NCI-H345 (cell line): ENCODE measurements around the gene NGDN.
A peak's percentile ranks its signal among the peaks of the same experiment; 100 is the strongest.

Experiments used
- DNase-seq: peaks from one replicate; lab custom pipeline; 2025; lab: John Stamatoyannopoulos, UW

The NGDN gene

GRCh38 chr14:23478109-23478759 lies 8.7 kb downstream of the NGDN start:
- DNase-seq = peak; percentile 53

DNA sequence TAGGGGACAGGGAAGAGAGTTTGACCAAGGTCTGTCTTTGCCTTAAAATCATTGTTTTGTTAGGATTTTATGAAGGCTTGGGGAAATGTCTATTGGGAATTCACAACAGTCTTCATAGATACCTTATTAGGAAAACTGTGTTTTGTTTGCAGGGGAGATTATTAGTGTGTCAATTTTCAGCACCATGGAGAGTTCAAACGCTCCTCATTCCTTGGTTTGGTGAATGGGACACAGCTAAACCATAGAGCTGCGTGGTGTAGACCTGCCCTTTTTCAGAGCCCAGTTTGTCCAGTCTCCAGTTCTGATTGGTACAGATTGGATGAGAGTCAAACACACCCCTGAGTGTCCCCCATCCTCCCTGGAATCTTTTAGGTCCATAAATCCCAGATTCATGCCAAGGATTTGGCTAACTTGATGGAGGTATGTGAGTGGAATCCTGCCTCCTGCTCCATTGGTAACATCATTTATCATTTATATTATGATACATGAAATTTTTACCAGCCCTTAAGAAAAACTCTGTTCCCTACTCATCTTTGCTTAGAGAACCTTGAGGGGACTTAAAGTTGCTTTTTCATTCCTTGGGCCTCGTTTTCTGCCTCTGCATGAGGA lies 12.0 kb downstream of the NGDN start:
- no peak for DNase-seq

DNA sequence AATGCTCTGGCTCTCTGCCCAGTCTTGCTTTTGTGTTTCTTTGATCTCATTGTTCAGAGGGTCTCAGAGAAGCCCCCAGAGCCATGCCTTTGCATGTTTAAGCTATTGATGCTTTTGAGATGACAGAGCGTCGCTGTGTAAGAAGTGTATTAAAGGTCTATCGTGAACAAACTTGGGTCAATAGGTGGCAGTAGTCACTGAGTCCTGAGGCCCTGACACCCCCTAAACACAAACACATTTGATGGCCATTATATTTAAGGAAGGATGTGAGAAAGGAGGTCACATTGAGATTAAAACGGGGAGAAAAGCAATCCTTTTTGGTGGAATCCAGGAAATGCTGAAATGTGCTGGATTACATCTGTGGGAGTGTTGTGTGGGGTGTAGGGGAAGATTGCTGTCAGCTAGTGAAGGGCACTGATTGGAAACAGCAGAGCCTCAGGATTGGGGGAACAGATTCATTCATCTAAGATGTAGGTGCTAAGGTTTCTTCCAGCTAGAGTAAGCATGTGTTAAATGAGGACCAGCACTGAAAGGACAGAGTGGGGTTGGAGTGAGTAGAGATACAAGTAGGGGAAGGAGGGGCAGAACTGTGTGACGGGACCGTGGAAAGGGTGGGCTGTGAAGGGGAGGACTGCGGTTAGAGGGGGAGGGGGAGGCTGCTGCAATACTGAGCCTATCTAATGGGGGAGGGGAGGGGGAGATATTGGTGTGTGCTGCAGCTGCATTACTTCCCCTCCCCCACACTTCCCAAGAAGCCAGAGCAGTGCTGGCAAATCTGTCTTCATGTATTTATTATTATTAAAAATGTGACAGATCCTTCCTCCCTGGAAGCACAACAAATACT lies 12.7 kb downstream of the NGDN start:
- DNase-seq = no peak

DNA sequence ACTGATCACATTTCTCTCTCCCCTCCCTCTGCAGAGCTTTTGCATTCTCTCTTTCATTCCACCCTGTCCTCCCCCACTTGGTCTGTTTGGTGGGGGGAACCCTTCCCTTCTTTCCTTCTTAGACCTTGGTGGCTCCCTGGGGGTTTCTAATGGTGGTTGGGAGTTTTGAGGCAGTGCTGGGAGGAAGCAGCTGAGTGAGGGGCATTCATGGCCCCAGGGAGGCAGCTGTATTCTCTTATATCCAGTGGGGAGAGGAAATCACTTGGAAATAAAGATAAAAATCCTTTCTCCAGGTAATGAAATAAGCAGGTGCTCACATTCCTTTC lies 13.3 kb downstream of the NGDN start:
- no peak for DNase-seq

GRCh38 chr14:23483236-23483854 lies 13.8 kb downstream of the NGDN start:
- peak; percentile 9 for DNase-seq

DNA sequence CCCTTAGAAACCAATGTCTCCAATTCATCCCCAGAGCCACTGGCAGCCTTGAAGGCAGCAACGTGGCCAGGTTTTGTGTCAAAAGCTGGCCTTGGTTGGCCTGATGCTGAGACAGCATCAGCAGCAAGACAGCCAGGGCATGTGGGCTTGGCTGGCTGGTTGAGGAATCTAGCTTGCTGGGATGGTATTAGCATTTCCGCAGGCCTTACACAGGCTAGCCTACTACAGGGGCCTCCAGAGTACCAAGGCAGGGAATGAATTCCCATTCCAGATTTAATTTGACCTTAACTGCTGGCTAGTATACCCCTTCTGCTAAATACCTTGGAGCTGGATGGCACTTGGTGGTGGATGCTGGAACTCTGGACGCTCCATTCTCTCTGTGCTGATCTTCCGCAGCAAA lies 15.8 kb downstream of the NGDN start:
- DNase-seq = no peak

- DNase-seq = no peak
Observed at GRCh38 chr14:23486036-23486435, 16.5 kb downstream of the NGDN start.

DNA sequence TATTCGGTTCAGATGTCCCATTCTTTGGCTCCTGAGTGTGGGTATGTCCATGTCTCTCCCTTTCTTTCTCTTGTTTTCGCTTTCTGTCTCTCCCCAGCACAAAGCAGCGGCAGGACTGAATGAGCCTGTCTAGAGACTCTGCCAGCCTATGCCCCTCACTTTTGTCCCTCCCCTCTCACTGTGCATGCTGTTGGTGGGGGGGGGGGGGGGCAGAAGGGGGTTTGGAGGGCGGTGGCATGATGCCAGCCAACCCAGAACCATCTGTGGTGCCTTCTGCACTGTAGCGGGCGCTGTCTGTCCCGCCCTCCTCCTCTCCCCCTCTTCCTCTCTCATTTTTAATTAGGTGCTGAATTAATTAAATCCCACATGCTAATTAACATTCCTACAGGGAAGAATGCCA lies 17.7 kb downstream of the NGDN start:
- DNase-seq = no peak

DNA sequence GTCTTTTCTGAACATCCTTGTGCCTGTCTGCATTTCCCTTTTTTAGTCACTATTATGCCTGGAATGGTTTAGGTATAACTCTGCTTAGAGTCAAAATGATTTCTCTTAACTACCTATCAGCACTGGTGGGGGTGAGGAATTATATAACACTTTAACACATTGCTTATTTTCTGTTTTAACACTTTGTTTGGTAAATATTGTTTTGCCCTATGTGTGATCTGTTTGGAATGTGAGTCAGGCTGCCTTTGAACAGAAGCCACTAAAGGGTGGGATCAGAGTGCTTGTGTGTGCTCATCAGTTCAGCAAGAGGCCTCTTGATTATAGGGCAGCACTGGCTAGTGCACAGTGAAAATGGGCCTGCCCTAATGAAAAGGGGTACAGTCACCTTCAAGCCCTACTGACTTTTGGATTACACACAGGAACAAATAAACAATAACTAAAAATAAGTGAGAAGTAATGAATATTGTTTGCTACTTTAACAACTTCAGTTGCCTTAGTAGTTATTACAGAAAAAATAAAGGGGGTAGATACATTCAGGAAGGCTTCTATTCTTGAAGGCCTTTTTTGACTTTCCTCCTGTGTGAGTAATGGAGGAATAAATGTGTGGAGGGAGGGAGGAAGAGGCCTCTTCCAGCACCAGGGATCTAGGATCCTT lies 23.2 kb downstream of the NGDN start:
- DNase-seq = no peak

DNA sequence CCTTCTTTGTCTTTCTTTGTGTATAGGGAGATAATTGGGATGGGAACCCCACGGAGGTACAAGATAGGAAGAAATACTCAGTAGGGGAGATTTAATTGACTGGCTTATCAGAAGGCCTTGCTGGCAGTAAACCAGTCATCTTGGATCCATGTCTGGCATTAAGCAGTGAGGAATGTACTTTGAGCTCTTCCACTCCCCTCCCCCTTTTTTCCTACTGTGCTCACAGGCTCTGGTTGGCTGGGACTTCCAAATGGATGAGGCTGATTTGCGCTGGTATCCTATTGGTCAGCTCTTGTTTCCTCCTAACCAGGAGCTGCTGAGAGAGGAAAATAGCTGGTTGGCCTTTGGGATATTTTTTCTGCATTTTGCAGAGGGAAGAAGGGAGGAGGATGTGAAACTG lies 24.7 kb downstream of the NGDN start:
- no peak for DNase-seq

GRCh38 chr14:23512156-23512555 lies 42.7 kb downstream of the NGDN start:
- peak; percentile 55 for DNase-seq

DNA sequence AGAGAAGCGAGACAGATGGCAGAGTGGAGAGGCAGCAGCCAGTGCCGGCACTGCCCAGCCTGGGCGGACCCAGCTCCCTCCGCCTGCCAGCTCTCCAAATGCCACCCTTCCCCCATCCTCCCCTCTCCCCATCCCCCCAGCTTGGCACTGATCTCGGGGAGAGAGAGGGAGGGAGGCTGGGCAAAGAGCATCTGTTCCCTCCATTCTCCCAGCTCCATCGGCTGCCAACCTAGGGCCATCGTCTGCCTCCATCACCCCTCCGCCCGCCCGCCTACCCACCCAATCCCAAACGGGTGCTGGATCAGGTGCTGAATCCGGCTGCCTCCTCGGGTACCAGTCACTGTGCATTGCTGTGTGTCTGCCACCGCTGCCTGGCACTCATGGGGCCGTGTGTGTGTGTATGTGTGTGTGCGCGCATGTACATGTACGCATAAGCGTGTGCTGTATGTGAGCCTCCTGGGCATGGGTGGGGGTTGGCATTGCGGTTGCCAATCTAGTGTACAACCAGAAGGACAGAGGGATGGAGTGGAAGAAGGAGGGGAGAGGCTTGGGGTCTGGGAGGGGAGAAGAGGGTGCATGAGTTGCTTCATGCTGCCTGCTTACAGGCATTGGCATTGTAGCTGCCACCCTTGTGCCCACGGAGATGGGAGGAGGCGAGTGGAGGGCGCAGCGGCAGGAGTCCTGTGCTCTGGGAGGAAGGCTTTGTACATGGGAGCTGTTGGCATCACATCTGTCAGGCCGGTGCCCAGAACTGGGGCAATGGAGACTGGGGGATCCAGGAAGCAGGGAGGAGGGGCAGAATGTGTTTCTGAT lies 43.7 kb downstream of the NGDN start:
- no peak for DNase-seq

DNA sequence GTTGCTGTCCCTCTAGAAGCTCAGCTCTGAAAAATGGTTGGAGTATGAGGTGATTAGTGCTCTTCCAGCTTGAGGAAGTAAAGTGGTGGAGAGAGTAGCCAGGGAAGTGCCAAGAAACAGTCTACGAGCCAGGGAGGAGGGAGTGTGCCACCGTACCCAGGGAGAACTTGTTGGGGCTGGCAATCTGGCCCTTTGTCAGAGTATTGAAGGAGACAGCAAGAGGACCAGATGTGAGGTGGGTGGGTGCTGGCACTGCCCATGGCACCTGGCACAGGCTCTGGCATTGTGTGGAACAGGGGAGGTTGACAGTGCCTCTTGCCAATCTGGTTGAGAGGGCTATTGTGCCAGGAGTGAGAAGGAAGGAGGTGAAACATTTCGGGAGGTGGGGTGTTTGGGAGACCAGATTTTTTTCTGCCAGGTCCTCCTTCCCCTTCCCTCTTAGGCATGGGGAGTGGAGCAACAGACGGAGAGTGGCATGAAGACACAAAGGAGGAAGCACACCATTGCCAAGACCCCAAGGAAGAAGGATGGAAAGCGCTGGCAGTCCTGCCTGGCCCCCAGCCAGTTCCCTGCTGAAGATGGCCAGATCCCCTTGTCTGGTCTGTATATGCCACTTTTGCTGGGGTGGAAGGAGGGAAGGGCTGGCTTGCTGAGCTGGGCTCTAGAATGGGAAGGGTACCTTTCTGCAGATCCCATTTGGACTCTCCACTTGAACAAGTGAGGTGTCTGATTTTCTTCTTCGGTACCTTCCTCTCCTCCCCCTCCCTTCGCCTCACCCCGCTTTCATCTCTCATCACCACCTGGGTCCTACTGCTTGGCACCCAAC lies 44.5 kb downstream of the NGDN start:
- DNase-seq = no peak

DNA sequence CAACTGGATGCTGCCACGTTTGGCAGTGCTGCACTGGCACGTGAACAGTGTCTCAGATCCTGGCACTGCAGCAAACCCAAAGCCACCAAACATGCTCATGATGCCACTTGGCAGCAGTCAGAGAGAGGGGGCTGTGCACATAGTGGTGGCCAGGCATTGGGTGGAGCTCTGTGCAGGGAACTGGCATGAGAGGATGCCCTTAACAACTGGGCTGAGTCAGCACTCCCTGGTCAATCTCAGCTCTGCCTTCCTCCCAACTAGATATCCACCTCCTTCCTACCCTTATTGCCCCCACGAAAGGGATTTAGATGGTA lies 45.1 kb downstream of the NGDN start:
- no peak for DNase-seq

- DNase-seq = no peak
Observed at GRCh38 chr14:23517650-23518326, 48.3 kb downstream of the NGDN start.

DNA sequence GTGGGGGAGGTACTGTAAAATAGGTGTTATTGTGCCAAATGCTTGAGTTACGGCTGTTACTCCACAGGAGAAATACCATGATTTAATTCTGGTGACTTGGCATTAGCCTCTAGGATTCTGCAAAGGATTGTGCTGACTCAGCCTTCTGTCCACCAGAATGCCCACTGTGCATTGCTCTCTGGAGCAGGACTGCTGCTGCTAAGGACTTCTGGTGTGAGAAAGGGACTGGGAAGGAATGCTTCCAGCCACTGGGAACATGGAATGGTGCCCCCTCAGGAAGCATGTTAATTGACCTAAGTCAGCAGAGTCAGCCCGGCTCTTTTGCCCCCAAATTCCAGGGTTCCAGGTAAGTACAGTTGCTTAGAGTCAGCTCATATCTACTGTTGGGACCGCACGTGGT lies 49.2 kb downstream of the NGDN start:
- DNase-seq = no peak

- no peak for DNase-seq
Observed at GRCh38 chr14:23520899-23521533, 51.5 kb downstream of the NGDN start.

DNA sequence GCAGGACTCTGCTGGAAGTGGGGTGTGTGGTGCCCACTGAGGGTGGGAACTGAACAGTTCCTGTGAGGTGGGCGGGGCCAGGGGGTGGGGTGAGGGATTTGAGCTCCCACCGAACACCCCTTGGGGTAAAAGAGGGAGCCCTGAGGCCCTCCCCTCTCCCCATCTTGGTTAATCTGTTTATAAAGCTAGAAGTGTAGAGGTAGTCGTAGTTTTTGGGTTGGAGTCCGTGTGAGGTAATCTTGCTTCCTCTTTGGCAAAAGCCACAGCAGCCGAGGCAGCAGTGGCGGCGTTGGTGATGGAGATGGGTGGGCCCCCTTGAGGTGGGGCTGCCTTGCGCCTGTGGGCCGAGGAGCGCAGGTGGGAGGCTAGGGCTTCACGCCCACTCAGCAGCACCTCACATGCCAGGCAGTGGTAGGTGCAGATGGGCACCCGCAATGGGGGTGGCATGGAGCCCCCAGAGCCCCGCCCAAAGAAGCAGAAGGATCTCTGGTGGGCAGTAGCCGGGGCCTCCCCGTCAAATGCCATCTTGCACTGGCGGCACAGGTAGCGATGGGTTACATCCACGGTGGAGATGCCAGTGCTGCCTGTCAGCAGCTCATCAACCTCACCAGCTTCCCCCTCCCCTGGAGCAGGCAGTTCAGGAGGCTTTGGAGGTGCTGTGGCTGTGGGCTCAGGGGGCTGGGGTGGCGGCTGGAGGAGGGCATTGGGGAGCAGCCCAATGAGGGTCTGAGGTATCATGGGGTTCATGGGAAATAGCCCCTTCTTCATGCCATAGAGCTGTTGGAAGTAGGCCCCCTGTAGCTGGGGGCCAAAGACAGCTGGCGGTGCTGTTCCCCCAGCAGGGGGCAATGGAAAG lies 52.5 kb downstream of the NGDN start:
- no peak for DNase-seq
